OCI-LY7 (cell line): ENCODE results near the gene FOXL1. TPM values are rescaled to one million over a fixed set of nuclear protein-coding genes. Genes with fewer than 3 reads are reported as not detected.
A peak's percentile ranks its signal among the peaks of the same experiment; 100 is the strongest.

Experiments used
- Bru-seq: library from RNA; stranded (reverse); fragments of 400-500 nt; gene quantifications from one replicate; lab custom pipeline; 2021; lab: Mats Ljungman, UMichigan
- BruChase-seq, 2 experiments: library from RNA; stranded (reverse); fragments of 400-500 nt; gene quantifications; one replicate each; lab custom pipeline; 2021; lab: Mats Ljungman, UMichigan
- BruUV-seq: library from RNA; stranded (reverse); fragments of 400-500 nt; replicated peaks from 2 replicates; lab custom pipeline; 2021; lab: Mats Ljungman, UMichigan
- CTCF ChIA-PET: fragments of 300-600 bp; sonication (Branson Sonifier 250); formaldehyde crosslinking; loops from one replicate; lab custom pipeline; 2022; ENCODE audit warnings: antibody characterized with exemption; ENCODE audit not compliant: unreplicated experiment; lab: Charles Lee
- POLR2A ChIA-PET: fragments of 300-600 bp; sonication (Branson Sonifier 250); formaldehyde crosslinking; loops from one replicate; lab custom pipeline; 2022; ENCODE audit warnings: antibody characterized with exemption; lab: Charles Lee
- DNase-seq: peaks from one replicate; pipeline ENCODE4 v3.0.0-alpha.2; 2015; ENCODE audit warnings: low spot score
- H2AFZ ChIP-seq: fragments of 200-600 bp; sonication (generic), shearing (Covaris generic); 2 replicates; pipeline ENCODE4 v1.6.1; 2014; ENCODE audit warnings: mild to moderate bottlenecking, antibody characterized with exemption, low read length, moderate library complexity
- H3K27ac ChIP-seq: fragments of 200-600 bp; sonication (generic); 2 replicates; pipeline ENCODE4 v1.5.1; 2014; ENCODE audit warnings: mixed run types, low read depth, mild to moderate bottlenecking, moderate library complexity, low read length, inconsistent platforms; ENCODE audit not compliant: poor library complexity, severe bottlenecking
- H3K36me3 ChIP-seq: fragments of 200-600 bp; sonication (generic); 2 replicates; pipeline ENCODE4 v1.6.1; 2014; ENCODE audit warnings: mild to moderate bottlenecking, antibody characterized with exemption, low read length, moderate library complexity, mixed read lengths; ENCODE audit not compliant: insufficient read depth
- H3K4me1 ChIP-seq: fragments of 200-600 bp; sonication (generic); 2 replicates; pipeline ENCODE4 v1.5.1; 2014; ENCODE audit warnings: mild to moderate bottlenecking, low read length; ENCODE audit not compliant: insufficient read depth, poor library complexity, severe bottlenecking
- H3K4me2 ChIP-seq: fragments of 200-600 bp; sonication (generic); 2 replicates; pipeline ENCODE4 v1.6.1; 2014; ENCODE audit warnings: mild to moderate bottlenecking, low read length
- H3K4me3 ChIP-seq: fragments of 200-600 bp; sonication (generic); 2 replicates; pipeline ENCODE4 v1.5.1; 2014; ENCODE audit warnings: mild to moderate bottlenecking, low read depth, low read length; ENCODE audit not compliant: poor library complexity, severe bottlenecking
- H3K79me2 ChIP-seq: fragments of 200-600 bp; sonication (generic); 2 replicates; pipeline ENCODE4 v1.6.1; 2016; ENCODE audit warnings: low read depth, mild to moderate bottlenecking, low read length, moderate library complexity, mixed read lengths; ENCODE audit not compliant: insufficient read depth
- H3K9me2 ChIP-seq: fragments of 200-600 bp; sonication (generic); 2 replicates; pipeline ENCODE4 v1.6.1; 2016; ENCODE audit warnings: mild to moderate bottlenecking, low read length, mixed read lengths; ENCODE audit not compliant: insufficient read depth
- H3K9me3 ChIP-seq: fragments of 200-600 bp; sonication (generic); 2 replicates; pipeline ENCODE4 v1.6.1; 2014; ENCODE audit warnings: mild to moderate bottlenecking, mixed run types, low read length, mixed read lengths
- H4K20me1 ChIP-seq: fragments of 200-600 bp; sonication (generic); 2 replicates; pipeline ENCODE4 v1.6.1; 2014; ENCODE audit warnings: mild to moderate bottlenecking, antibody characterized with exemption, low read length, moderate library complexity, mixed read lengths; ENCODE audit not compliant: insufficient read depth
- EZH2phosphoT487 ChIP-seq: fragments of 200-600 bp; sonication (generic); IDR thresholded peaks from 2 replicates; pipeline ENCODE4 v1.6.1; 2018; ENCODE audit warnings: low read depth, borderline replicate concordance, mild to moderate bottlenecking, mixed run types, antibody characterized with exemption, low read length, moderate library complexity, mixed read lengths
- intact Hi-C: fragments of 100-400 bp; cut with micrococcal nuclease; formaldehyde crosslinking; loops from one replicate; pipeline ENCODE4 v1.10.0; 2022; ENCODE audit not compliant: unreplicated experiment
- long read RNA-seq: library from polyadenylated mRNA; stranded (forward); transcript quantifications from one replicate; pipeline ENCODE4 v2.0.0, GENCODE V29; 2022
- total RNA-seq, 2 experiments: library from RNA; depleted of rRNA in 1 of 2; stranded (reverse); fragments of >200 nt in 1 of 2; shearing (Covaris generic) in 1 of 2; gene quantifications; 2 replicates each; pipeline ENCODE4 v1.2.3, GENCODE V29; 2014 to 2022
- TF ChIP-seq, protein P1 (sequence below): fragments of 200-600 bp; sonication (generic); conservative IDR thresholded peaks from 2 replicates; pipeline ENCODE4 v1.5.1; 2014; ENCODE audit warnings: mild to moderate bottlenecking, antibody characterized with exemption, low read length, moderate library complexity, mixed read lengths

The FOXL1 gene
- total RNA-seq (2014; rRNA removed; shearing (Covaris generic)) (1.7 and 1.9 TPM in 2 replicates), total RNA-seq (2022) (1.8 and 2.4 TPM in 2 replicates), Bru-seq, nascent RNA (percentile 31 among the genes with signal in this experiment), BruChase-seq, experiment 1, labeled RNA remaining after a 6-hour chase (percentile 37 among the genes with signal in this experiment), BruChase-seq, experiment 2, labeled RNA remaining after a 2-hour chase (percentile 42 among the genes with signal in this experiment)
- long read RNA-seq, partial matches to known transcripts: 0 of 2 reads
- long read RNA-seq, other reads (novel, unspliced or antisense): 0 of 2 reads

DNA sequence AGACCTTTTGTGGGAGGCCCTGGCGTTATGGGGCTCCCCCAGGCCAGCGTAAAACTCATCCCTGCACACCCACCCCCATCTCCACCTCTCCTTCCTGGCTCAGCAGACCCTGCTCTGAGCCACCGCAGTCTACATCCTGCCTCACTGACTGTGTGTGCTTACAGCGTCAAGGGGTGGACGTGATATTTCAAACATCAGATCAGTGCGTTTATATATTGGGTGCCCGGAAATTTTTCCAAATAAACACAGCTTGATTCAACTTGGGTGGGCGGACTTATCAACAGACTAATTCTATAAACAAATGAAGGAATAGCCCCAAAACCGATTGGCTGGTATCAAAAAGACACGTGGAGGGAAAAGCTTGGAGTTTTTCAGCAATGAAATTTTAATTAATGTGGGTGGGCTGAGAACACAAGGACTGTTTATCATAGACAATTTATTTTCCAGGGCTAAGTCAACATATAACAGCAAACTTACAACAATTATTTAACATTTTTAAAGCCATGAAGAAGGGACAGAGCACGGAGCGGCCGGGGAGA is at the start of gene FOXL1:
TSS of gene FOXL1 (plus strand) at position 489 of the 539 bp plus-strand sequence. CDS start 175 bp downstream, outside the sequence.
- no TSS peak for BruUV-seq
- DNase-seq: no peak
- Histone ChIP-seq H3K4me2 (no peak within 1 kb of the TSS), H3K9me3 (no peaks in the 10 kb centered on the region), H3K36me3 (no peaks in the 10 kb centered on the region), H3K4me3 (no peak within 1 kb of the TSS), H3K9me2 (no peaks in the 10 kb centered on the region), H2AFZ (no peak within 1 kb of the TSS), H3K79me2 (no peaks in the 10 kb centered on the region), H3K27ac (no peak within 1 kb of the TSS), H4K20me1 (no peaks in the 10 kb centered on the region), H3K4me1 (peaks cover 11% of the 10 kb centered on the region)
- TF ChIP-seq, protein P1, sequence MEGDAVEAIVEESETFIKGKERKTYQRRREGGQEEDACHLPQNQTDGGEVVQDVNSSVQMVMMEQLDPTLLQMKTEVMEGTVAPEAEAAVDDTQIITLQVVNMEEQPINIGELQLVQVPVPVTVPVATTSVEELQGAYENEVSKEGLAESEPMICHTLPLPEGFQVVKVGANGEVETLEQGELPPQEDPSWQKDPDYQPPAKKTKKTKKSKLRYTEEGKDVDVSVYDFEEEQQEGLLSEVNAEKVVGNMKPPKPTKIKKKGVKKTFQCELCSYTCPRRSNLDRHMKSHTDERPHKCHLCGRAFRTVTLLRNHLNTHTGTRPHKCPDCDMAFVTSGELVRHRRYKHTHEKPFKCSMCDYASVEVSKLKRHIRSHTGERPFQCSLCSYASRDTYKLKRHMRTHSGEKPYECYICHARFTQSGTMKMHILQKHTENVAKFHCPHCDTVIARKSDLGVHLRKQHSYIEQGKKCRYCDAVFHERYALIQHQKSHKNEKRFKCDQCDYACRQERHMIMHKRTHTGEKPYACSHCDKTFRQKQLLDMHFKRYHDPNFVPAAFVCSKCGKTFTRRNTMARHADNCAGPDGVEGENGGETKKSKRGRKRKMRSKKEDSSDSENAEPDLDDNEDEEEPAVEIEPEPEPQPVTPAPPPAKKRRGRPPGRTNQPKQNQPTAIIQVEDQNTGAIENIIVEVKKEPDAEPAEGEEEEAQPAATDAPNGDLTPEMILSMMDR: no peak
- TF ChIP-seq EZH2phosphoT487: no peak
- intact Hi-C loops: no loop called here
- ChIA-PET POLR2A (no interaction called here), CTCF (no interaction called here)

DNA sequence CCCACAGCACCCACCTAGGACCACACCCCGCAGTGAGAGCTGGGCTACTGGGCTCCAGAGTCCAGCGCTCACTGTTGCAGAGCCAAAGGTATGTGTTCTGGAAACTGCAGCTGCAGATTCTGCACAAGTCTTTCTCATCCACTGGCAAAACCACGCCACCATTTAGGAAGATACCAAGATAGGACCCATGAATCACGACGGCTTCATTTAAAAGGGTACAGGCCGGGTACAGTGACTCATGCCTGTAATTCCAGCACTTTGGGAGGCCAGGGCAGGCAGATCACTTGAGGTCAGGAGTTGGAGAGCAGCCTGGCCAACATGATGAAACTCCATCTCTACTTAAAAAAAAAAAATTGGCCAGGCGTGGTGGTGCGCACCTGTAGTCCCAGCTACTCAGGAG is 49.2 kb upstream of the FOXL1 start:
- Histone ChIP-seq H4K20me1 (no peaks in the 10 kb centered on the region), H3K36me3 (no peaks in the 10 kb centered on the region), H3K9me2 (no peaks in the 10 kb centered on the region), H3K79me2 (no peaks in the 10 kb centered on the region), H3K4me2 (no peak overlapping the region), H3K9me3 (no peaks in the 10 kb centered on the region), H2AFZ (no peak overlapping the region), H3K4me3 (no peak overlapping the region), H3K27ac (no peak overlapping the region), H3K4me1 (no peaks in the 10 kb centered on the region)
- intact Hi-C loops: loop anchor here (10.0 kb wide), 1 partner anchor 704 kb away; no protein-coding TSS in a partner anchor
- ChIA-PET POLR2A (no interaction called here), CTCF (no interaction called here)
- no peak for DNase-seq
- TF ChIP-seq, protein P1: no peak
- no peak for TF ChIP-seq EZH2phosphoT487
- BruUV-seq: no TSS peak
